Activated CD8-positive, alpha-beta memory T cell treated with anti-CD3 and anti-CD28 coated beads, Interleukin-2, amount 50 U/mL, for 24 hours (primary cell): Measurements from ENCODE around the gene CALML6.
A peak's percentile ranks its signal among the peaks of the same experiment; 100 is the strongest.

Source experiments
- DNase-seq: peaks from one replicate; pipeline ENCODE4 v3.0.0-alpha.2; 2020; ENCODE audit errors: extremely low read depth

CALML6 gene

GRCh38 chr1:1892079-1892762 lies 22.8 kb upstream of the CALML6 start:
- no peak for DNase-seq

- DNase-seq = no peak
Observed at GRCh38 chr1:1892763-1893120, 22.3 kb upstream of the CALML6 start.

- no peak for DNase-seq
Observed at GRCh38 chr1:1893291-1893985, 21.6 kb upstream of the CALML6 start.

GRCh38 chr1:1893997-1894353 lies 21.1 kb upstream of the CALML6 start:
- DNase-seq = no peak

GRCh38 chr1:1894354-1895059 lies 20.6 kb upstream of the CALML6 start:
- DNase-seq = no peak

- DNase-seq = no peak
Observed at GRCh38 chr1:1895060-1895418, 20.0 kb upstream of the CALML6 start.

GRCh38 chr1:1895456-1896336 lies 19.4 kb upstream of the CALML6 start:
- no peak for DNase-seq

- no peak for DNase-seq
Observed at GRCh38 chr1:1898246-1898933, 16.7 kb upstream of the CALML6 start.

- no peak for DNase-seq
Observed at GRCh38 chr1:1899266-1899966, 15.6 kb upstream of the CALML6 start.

- DNase-seq = no peak
Observed at GRCh38 chr1:1899967-1900327, 15.1 kb upstream of the CALML6 start.

GRCh38 chr1:1900883-1901640 lies 14.0 kb upstream of the CALML6 start:
- DNase-seq = no peak

GRCh38 chr1:1901641-1902294 lies 13.3 kb upstream of the CALML6 start:
- no peak for DNase-seq

GRCh38 chr1:1903224-1903623 lies 11.8 kb upstream of the CALML6 start:
- DNase-seq = no peak

GRCh38 chr1:1906185-1907097 lies 8.6 kb upstream of the CALML6 start:
- peak; percentile 28 for DNase-seq

GRCh38 chr1:1907098-1907736 lies 7.8 kb upstream of the CALML6 start:
- no peak for DNase-seq

- DNase-seq = no peak
Observed at GRCh38 chr1:1908506-1908791, 6.6 kb upstream of the CALML6 start.

- no peak for DNase-seq
Observed at GRCh38 chr1:1910033-1910465, 5.0 kb upstream of the CALML6 start.

GRCh38 chr1:1910651-1911331 lies 4.3 kb upstream of the CALML6 start:
- DNase-seq = no peak
